Panc1 (cell line): ENCODE results near the gene ROR1. TPM values are rescaled to one million over a fixed set of nuclear protein-coding genes. Genes with fewer than 3 reads are reported as not detected.

ENCODE experiments used
- ATAC-seq: fragments of 200-7000 bp; cut with Tn5 transposase; 2 replicates; pipeline ENCODE4 v1.9.1; 2020; ENCODE audit warnings: mild to moderate bottlenecking, moderate library complexity
- BruUV-seq: library from RNA; stranded (reverse); fragments of 400-500 nt; replicated peaks from 2 replicates; lab custom pipeline; 2021; lab: Mats Ljungman, UMichigan
- CTCF ChIA-PET: fragments of 300-600 bp; sonication (Branson Sonifier 250); formaldehyde crosslinking; loops from one replicate; lab custom pipeline; 2022; ENCODE audit warnings: antibody characterized with exemption; lab: Charles Lee
- POLR2A ChIA-PET: fragments of 300-600 bp; sonication (Branson Sonifier 250); formaldehyde crosslinking; loops from one replicate; lab custom pipeline; 2022; ENCODE audit warnings: antibody characterized with exemption; lab: Charles Lee
- DNase-seq: peaks from one replicate; pipeline ENCODE4 v3.0.0-alpha.2; 2010; ENCODE audit warnings: low read depth, low spot score
- H3K27ac ChIP-seq: 2 replicates; pipeline ENCODE4 v1.5.1; 2011; ENCODE audit warnings: mild to moderate bottlenecking, low read length, inconsistent platforms
- H3K27me3 ChIP-seq: fragments of 200-500 bp; sonication (Bioruptor generic); 2 replicates; pipeline ENCODE4 v1.6.0; 2014; ENCODE audit warnings: low read length, inconsistent platforms; ENCODE audit not compliant: control insufficient read depth, insufficient read depth
- H3K36me3 ChIP-seq: fragments of 200-500 bp; sonication (Bioruptor generic); 2 replicates; pipeline ENCODE4 v1.5.1; 2014; ENCODE audit warnings: inconsistent platforms, mild to moderate bottlenecking, low read length, moderate library complexity; ENCODE audit not compliant: control insufficient read depth, insufficient read depth
- H3K4me1 ChIP-seq: 2 replicates; pipeline ENCODE4 v1.5.1; 2011; ENCODE audit warnings: inconsistent platforms, mild to moderate bottlenecking, low read length, moderate library complexity; ENCODE audit not compliant: control insufficient read depth, insufficient read depth
- H3K4me3 ChIP-seq, 2 experiments: 2 replicates each; pipeline ENCODE4 v1.5.1; 2011 to 2012; ENCODE audit warnings: low read depth in 2 of 2, low read length in 2 of 2, mild to moderate bottlenecking in 2 of 2, inconsistent platforms in 1 of 2, moderate library complexity in 1 of 2
- H3K9me3 ChIP-seq: fragments of 200-500 bp; sonication (Bioruptor generic); 2 replicates; pipeline ENCODE4 v1.5.1; 2014; ENCODE audit warnings: low read depth, mild to moderate bottlenecking, inconsistent platforms, low read length, moderate library complexity; ENCODE audit not compliant: control insufficient read depth, insufficient read depth
- POLR2AphosphoS5 ChIP-seq: IDR thresholded peaks from 2 replicates; pipeline ENCODE4 v1.6.1; 2012; ENCODE audit warnings: mild to moderate bottlenecking, low read depth, low read length, moderate library complexity
- SIN3A ChIP-seq: IDR thresholded peaks from 2 replicates; pipeline ENCODE4 v1.6.1; 2012; ENCODE audit warnings: low read depth, mild to moderate bottlenecking, low read length, moderate library complexity, borderline replicate concordance; ENCODE audit not compliant: insufficient read depth
- TCF7L2 ChIP-seq: IDR thresholded peaks from 2 replicates; pipeline ENCODE4 v1.6.1; 2011; ENCODE audit warnings: mild to moderate bottlenecking, low read depth, low read length, inconsistent platforms
- in situ Hi-C: cut with HindIII; loops from 2 replicates; pipeline ENCODE4 v1.10.0; 2016; ENCODE audit warnings: low sequenced_read_pairs, low pct_unique_long_range_greater_than_20kb
- intact Hi-C: fragments of 100-400 bp; cut with micrococcal nuclease; formaldehyde crosslinking; loops from one replicate; pipeline ENCODE4 v1.10.0; 2022; ENCODE audit not compliant: unreplicated experiment
- total RNA-seq: library from RNA; stranded (reverse); gene quantifications from one replicate; pipeline ENCODE4 v1.2.1, GENCODE V29; 2021; ENCODE audit not compliant: unreplicated experiment
- TF ChIP-seq, protein P1 (sequence below): fragments of 450-650 bp; IDR thresholded peaks from 2 replicates; pipeline ENCODE4 v1.5.1; 2017; ENCODE audit warnings: mild to moderate bottlenecking
- TF ChIP-seq, protein P2 (sequence below), 2 experiments: IDR thresholded peaks; 2 replicates each; pipeline ENCODE4 v1.6.1; 2011 to 2012; ENCODE audit warnings: low read depth in 2 of 2, control low read depth in 1 of 2, low read length in 1 of 2, mild to moderate bottlenecking in 1 of 2, moderate library complexity in 1 of 2; ENCODE audit not compliant: insufficient read depth in 1 of 2

The ROR1 gene
- total RNA-seq, 1 experiment from 2014 or later = 19.3 TPM

DNA sequence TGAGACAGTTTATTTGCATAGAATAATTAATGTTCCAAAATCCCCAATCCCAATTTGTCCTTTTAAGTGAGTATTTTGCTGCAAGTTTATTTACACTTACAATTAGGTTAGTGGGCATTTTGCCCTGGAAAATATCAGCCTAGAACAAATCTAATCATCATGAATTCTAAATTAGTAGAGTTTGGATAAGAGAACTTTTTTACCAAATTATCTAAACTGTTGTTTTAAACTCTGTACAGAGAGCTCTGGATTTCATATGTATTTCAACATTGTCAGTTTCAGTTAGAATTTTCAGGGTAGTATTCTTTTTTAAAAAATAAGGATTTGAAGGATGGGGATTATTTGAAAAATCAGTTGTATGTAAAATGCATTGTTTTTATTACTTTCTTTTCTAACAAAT, 401.8 kb downstream of the ROR1 start:
- DNase-seq = no peak
- TF ChIP-seq, protein P1, sequence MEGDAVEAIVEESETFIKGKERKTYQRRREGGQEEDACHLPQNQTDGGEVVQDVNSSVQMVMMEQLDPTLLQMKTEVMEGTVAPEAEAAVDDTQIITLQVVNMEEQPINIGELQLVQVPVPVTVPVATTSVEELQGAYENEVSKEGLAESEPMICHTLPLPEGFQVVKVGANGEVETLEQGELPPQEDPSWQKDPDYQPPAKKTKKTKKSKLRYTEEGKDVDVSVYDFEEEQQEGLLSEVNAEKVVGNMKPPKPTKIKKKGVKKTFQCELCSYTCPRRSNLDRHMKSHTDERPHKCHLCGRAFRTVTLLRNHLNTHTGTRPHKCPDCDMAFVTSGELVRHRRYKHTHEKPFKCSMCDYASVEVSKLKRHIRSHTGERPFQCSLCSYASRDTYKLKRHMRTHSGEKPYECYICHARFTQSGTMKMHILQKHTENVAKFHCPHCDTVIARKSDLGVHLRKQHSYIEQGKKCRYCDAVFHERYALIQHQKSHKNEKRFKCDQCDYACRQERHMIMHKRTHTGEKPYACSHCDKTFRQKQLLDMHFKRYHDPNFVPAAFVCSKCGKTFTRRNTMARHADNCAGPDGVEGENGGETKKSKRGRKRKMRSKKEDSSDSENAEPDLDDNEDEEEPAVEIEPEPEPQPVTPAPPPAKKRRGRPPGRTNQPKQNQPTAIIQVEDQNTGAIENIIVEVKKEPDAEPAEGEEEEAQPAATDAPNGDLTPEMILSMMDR = no peak
- TF ChIP-seq, protein P2, sequence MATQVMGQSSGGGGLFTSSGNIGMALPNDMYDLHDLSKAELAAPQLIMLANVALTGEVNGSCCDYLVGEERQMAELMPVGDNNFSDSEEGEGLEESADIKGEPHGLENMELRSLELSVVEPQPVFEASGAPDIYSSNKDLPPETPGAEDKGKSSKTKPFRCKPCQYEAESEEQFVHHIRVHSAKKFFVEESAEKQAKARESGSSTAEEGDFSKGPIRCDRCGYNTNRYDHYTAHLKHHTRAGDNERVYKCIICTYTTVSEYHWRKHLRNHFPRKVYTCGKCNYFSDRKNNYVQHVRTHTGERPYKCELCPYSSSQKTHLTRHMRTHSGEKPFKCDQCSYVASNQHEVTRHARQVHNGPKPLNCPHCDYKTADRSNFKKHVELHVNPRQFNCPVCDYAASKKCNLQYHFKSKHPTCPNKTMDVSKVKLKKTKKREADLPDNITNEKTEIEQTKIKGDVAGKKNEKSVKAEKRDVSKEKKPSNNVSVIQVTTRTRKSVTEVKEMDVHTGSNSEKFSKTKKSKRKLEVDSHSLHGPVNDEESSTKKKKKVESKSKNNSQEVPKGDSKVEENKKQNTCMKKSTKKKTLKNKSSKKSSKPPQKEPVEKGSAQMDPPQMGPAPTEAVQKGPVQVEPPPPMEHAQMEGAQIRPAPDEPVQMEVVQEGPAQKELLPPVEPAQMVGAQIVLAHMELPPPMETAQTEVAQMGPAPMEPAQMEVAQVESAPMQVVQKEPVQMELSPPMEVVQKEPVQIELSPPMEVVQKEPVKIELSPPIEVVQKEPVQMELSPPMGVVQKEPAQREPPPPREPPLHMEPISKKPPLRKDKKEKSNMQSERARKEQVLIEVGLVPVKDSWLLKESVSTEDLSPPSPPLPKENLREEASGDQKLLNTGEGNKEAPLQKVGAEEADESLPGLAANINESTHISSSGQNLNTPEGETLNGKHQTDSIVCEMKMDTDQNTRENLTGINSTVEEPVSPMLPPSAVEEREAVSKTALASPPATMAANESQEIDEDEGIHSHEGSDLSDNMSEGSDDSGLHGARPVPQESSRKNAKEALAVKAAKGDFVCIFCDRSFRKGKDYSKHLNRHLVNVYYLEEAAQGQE (IDR thresholded peaks at IDR 0.05; ENCODE audit: insufficient read depth in 1 of 2, low read depth in 2 of 2, low read length in 1 of 2) = no peak
- no peak for TF ChIP-seq TCF7L2
- no peak for TF ChIP-seq SIN3A
- no peak for TF ChIP-seq POLR2AphosphoS5
- ATAC-seq = no peak
- BruUV-seq = no TSS peak
- intact Hi-C loops = no loop called here
- Histone ChIP-seq H3K27me3 (no peaks in the 10 kb centered on the region), H3K27ac (no peak overlapping the region), H3K36me3 (no peaks in the 10 kb centered on the region), H3K4me1 (peaks cover 12% of the 10 kb centered on the region), H3K4me3 (no peak overlapping the region), H3K9me3 (no peaks in the 10 kb centered on the region)
- ChIA-PET CTCF (no interaction called here), POLR2A (no interaction called here)
- in situ Hi-C loops = no loop called here

DNA sequence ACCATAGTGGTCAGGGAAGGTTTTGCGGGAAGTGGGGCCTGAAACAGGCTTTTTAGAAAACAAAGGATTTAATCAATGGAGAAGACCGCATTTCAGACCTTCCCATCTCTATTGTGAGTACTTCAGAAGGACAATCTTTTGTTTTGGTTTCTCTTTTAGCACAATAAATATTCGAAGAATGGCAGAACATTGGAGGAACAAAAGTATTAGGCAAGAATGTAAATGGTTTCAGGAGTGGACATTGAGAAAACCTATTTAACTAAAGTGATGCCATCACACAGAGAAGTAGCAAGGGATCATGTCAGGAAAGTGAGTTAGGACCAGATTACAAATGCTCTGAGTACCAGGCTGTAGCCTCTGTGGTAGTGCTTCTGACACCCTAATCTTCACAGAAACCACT, 402.8 kb downstream of the ROR1 start:
- intact Hi-C loops = no loop called here
- ATAC-seq (no peak), DNase-seq (no peak)
- Histone ChIP-seq H3K4me3 (no peak overlapping the region), H3K9me3 (no peaks in the 10 kb centered on the region), H3K36me3 (no peaks in the 10 kb centered on the region), H3K27me3 (no peaks in the 10 kb centered on the region), H3K4me1 (peaks cover 9% of the 10 kb centered on the region), H3K27ac (no peak overlapping the region)
- CTCF ChIA-PET = no interaction called here
- POLR2A ChIA-PET = no interaction called here
- in situ Hi-C loops = no loop called here
- BruUV-seq = no TSS peak
- TF ChIP-seq, protein P1 = no peak
- TF ChIP-seq, protein P2 (IDR thresholded peaks at IDR 0.05; ENCODE audit: insufficient read depth in 1 of 2, low read depth in 2 of 2, low read length in 1 of 2) = no peak
- TF ChIP-seq TCF7L2 = no peak
- no peak for TF ChIP-seq SIN3A
- TF ChIP-seq POLR2AphosphoS5 = no peak
